Measurements from ENCODE around the gene THADA.

GRCh38 chr2:43348908-43349661 is 246.8 kb downstream of the THADA start:
- TF ChIP-seq POLR2AphosphoS5 (IDR thresholded peaks at IDR 0.05; ENCODE audit: low read depth, low read length), result no peak
- no peak for TF ChIP-seq REST (IDR thresholded peaks at IDR 0.05; ENCODE audit: insufficient read depth in 1 of 2, low read depth in 2 of 2, low read length in 2 of 2)
